Natural killer cell (primary cell): ENCODE measurements around the gene COL5A2. TPM values are rescaled to one million over a fixed set of nuclear protein-coding genes. Genes with fewer than 3 reads are reported as not detected.

Experiments used
- ATAC-seq, 3 donors: fragments of 150-1000 bp in 2 of 3; fragments of 200-7000 bp in 1 of 3; cut with Tn5 transposase; 1 replicate in 1 of 3; 2 replicates in 2 of 3; pipeline ENCODE4 v1.10.0; 2021; ENCODE audit warnings: mild to moderate bottlenecking in 2 of 3, moderate library complexity in 2 of 3
- DNase-seq, 2 donors: peaks; one replicate each; pipeline versions ENCODE4 v3.0.0 to v3.0.0-alpha.2; 2013 to 2021; ENCODE audit warnings: mixed read lengths in 1 of 2
- H3K27ac ChIP-seq: one replicate; pipeline ENCODE4 v1.5.1; 2013; ENCODE audit warnings: mild to moderate bottlenecking, low read length
- H3K27me3 ChIP-seq: one replicate; pipeline ENCODE4 v1.6.1; 2013; ENCODE audit warnings: low read length; ENCODE audit not compliant: control insufficient read depth, insufficient read depth
- H3K36me3 ChIP-seq: one replicate; pipeline ENCODE4 v1.6.1; 2013; ENCODE audit warnings: low read length; ENCODE audit not compliant: control insufficient read depth, insufficient read depth
- H3K4me1 ChIP-seq: one replicate; pipeline ENCODE4 v1.6.1; 2013; ENCODE audit warnings: low read length; ENCODE audit not compliant: control insufficient read depth, insufficient read depth
- H3K4me3 ChIP-seq: one replicate; pipeline ENCODE4 v1.5.1; 2013; ENCODE audit warnings: low read length
- H3K9me3 ChIP-seq: one replicate; pipeline ENCODE4 v1.6.1; 2013; ENCODE audit warnings: low read length; ENCODE audit not compliant: control insufficient read depth, insufficient read depth
- H3K27ac Mint-ChIP-seq, 2 donors: one replicate each; pipeline ENCODE4 v1.8.0; 2022; ENCODE audit warnings: mild to moderate bottlenecking in 2 of 2, mixed read lengths in 2 of 2, moderate library complexity in 1 of 2
- H3K27me3 Mint-ChIP-seq, 2 donors: one replicate each; pipeline ENCODE4 v1.8.0; 2022; ENCODE audit warnings: low read depth in 2 of 2, mixed read lengths in 2 of 2
- H3K36me3 Mint-ChIP-seq: one replicate; pipeline ENCODE4 v1.8.0; 2022; ENCODE audit warnings: mixed read lengths
- H3K4me1 Mint-ChIP-seq, 2 donors: one replicate each; pipeline ENCODE4 v1.8.0; 2022; ENCODE audit warnings: mixed read lengths in 2 of 2
- H3K4me3 Mint-ChIP-seq: one replicate; pipeline ENCODE4 v1.8.0; 2022; ENCODE audit warnings: mild to moderate bottlenecking, moderate library complexity, mixed read lengths
- H3K9me3 Mint-ChIP-seq, 2 donors: one replicate each; pipeline ENCODE4 v1.8.0; 2022; ENCODE audit warnings: mixed read lengths in 2 of 2
- WGBS: methylation state at CpG from one replicate; pipeline ENCODE4 v1.1.7; 2013; ENCODE audit warnings: missing lambda C conversion rate; ENCODE audit not compliant: insufficient coverage; 5-methylcytosine and 5-hydroxymethylcytosine counted together
- intact Hi-C: fragments of 100-400 bp; cut with micrococcal nuclease; formaldehyde crosslinking; loops from one replicate; pipeline ENCODE4 v1.14.2; 2022
- total RNA-seq, 4 donors: library from RNA; stranded (reverse); fragments of 120-200 nt in 1 of 4; gene quantifications; one replicate each; pipeline versions ENCODE4 v1.2.3 to v1.2.4, GENCODE V29; 2013 to 2022
- TF ChIP-seq, protein P1 (sequence below): fragments of 200-600 bp; IDR thresholded peaks from one replicate; pipeline ENCODE4 v1.8.0; 2022; ENCODE audit warnings: antibody characterized with exemption

COL5A2 gene
- total RNA-seq, 3 donors from 2014 or later (not counting 1 experiment from before 2014, with no cell fraction given), result 0.38 to 0.68 (median 0.63) TPM

DNA sequence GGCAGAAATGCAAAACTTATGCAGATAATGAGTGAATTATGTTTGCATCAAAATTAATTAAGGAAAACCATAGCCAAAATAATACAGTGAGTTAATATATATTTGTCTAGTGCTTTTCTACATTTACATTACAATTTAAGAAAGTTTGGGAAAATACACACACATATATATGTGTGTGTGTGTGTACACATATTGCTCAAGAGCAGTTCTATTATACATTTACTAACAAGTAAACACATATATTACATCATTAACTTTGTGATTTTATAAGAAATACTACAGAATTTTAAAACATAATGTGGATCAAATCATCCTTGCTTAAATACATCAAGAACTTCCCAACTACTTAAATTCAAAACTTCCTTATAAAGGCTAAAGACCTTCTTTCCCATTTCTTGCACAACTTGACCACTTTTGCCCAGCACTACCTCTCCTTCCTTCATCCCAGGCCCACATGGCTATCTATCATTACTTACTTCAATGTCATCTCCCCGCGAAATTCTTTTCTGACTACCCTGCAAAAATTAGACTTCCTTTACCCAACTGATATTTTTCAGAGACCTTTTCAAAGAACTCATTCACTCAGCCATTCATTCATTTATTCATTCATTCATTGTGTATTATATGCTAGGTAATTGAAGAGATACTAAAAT, 68.4 kb downstream of the COL5A2 start:
- ATAC-seq, result no peak
- intact Hi-C loops, result no loop called here
- H3K4me3 ChIP-seq, result no peak overlapping the region
- no peak for DNase-seq
- H3K4me3 Mint-ChIP-seq, result no peak overlapping the region
- no peaks in the 10 kb centered on the region for H3K9me3 Mint-ChIP-seq
- no peak overlapping the region for H3K27ac Mint-ChIP-seq
- H3K4me1 Mint-ChIP-seq, result no peaks in the 10 kb centered on the region
- no peaks in the 10 kb centered on the region for H3K9me3 ChIP-seq
- H3K4me1 ChIP-seq, result no peaks in the 10 kb centered on the region
- WGBS, result 92% methylated on average over 2 of the region's 2 CpGs
- H3K27me3 Mint-ChIP-seq, result no peaks in the 10 kb centered on the region
- TF ChIP-seq, protein P1, sequence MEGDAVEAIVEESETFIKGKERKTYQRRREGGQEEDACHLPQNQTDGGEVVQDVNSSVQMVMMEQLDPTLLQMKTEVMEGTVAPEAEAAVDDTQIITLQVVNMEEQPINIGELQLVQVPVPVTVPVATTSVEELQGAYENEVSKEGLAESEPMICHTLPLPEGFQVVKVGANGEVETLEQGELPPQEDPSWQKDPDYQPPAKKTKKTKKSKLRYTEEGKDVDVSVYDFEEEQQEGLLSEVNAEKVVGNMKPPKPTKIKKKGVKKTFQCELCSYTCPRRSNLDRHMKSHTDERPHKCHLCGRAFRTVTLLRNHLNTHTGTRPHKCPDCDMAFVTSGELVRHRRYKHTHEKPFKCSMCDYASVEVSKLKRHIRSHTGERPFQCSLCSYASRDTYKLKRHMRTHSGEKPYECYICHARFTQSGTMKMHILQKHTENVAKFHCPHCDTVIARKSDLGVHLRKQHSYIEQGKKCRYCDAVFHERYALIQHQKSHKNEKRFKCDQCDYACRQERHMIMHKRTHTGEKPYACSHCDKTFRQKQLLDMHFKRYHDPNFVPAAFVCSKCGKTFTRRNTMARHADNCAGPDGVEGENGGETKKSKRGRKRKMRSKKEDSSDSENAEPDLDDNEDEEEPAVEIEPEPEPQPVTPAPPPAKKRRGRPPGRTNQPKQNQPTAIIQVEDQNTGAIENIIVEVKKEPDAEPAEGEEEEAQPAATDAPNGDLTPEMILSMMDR, result no peak
- H3K27ac ChIP-seq, result no peak overlapping the region
- H3K27me3 ChIP-seq, result no peaks in the 10 kb centered on the region
- H3K36me3 ChIP-seq, result no peaks in the 10 kb centered on the region
- no peaks in the 10 kb centered on the region for H3K36me3 Mint-ChIP-seq

DNA sequence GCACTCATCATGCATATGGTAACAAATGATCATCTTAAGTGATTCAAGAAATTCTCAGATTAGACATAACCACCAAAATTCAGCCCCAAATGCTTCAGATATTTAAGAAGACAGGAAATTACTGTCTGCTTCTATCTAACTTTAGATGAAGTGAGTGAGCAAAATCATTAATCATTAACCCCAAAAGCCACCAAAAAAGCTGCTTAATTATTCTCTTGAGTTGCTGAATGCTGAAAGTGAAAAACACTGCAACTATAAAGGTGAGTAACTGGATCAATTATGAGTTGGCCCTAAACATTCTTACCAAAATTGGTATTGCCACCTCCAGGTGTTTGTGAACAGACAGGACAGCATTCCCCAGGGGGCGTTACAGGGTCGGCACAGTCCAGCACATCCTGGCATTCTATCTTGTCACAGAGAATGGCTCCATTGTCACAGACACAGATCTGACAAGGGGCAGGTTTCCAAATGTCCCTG, 69.6 kb downstream of the COL5A2 start:
- no peaks in the 10 kb centered on the region for H3K27me3 Mint-ChIP-seq
- TF ChIP-seq, protein P1, result no peak
- intact Hi-C loops, result no loop called here
- H3K9me3 ChIP-seq, result no peaks in the 10 kb centered on the region
- H3K27me3 ChIP-seq, result no peaks in the 10 kb centered on the region
- no peak overlapping the region for H3K4me3 Mint-ChIP-seq
- no peak overlapping the region for H3K27ac Mint-ChIP-seq
- H3K36me3 ChIP-seq, result no peaks in the 10 kb centered on the region
- no peaks in the 10 kb centered on the region for H3K36me3 Mint-ChIP-seq
- ATAC-seq (no peak), DNase-seq (no peak)
- no peaks in the 10 kb centered on the region for H3K4me1 ChIP-seq
- no peaks in the 10 kb centered on the region for H3K9me3 Mint-ChIP-seq
- no peak overlapping the region for H3K27ac ChIP-seq
- WGBS, result 81% methylated on average over 2 of the region's 2 CpGs
- H3K4me1 Mint-ChIP-seq, result no peaks in the 10 kb centered on the region
- no peak overlapping the region for H3K4me3 ChIP-seq

DNA sequence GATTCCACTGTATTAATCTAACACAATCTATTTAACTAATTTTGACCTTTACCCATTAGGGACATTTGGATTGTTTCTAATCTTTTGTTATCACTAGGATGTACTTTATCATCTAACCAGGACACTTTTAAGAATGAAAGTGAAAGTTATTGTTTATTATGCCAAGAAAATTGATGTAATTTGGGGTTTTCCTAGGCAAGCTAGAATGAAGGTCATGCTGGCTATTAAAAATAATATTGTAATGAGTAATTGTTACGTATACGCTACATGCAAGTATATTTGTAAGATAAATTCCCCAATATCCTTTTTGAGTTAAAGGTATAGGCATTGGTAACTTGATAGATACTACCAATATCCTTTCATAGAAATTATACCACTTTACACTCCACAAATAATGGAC, 74.6 kb downstream of the COL5A2 start:
- TF ChIP-seq, protein P1, result no peak
- Mint-ChIP-seq H3K4me1 (no peaks in the 10 kb centered on the region), H3K36me3 (no peaks in the 10 kb centered on the region), H3K27ac (no peak overlapping the region), H3K4me3 (no peak overlapping the region), H3K27me3 (no peaks in the 10 kb centered on the region), H3K9me3 (no peaks in the 10 kb centered on the region)
- no CpG with 5 or more reads among the region's 2 CpGs for WGBS
- Histone ChIP-seq H3K36me3 (no peaks in the 10 kb centered on the region), H3K4me1 (no peaks in the 10 kb centered on the region), H3K4me3 (no peak overlapping the region), H3K9me3 (no peaks in the 10 kb centered on the region), H3K27ac (no peak overlapping the region), H3K27me3 (no peaks in the 10 kb centered on the region)
- ATAC-seq, result no peak
- DNase-seq, result peak in 1 of 2 donors; percentile 7
- intact Hi-C loops, result no loop called here

DNA sequence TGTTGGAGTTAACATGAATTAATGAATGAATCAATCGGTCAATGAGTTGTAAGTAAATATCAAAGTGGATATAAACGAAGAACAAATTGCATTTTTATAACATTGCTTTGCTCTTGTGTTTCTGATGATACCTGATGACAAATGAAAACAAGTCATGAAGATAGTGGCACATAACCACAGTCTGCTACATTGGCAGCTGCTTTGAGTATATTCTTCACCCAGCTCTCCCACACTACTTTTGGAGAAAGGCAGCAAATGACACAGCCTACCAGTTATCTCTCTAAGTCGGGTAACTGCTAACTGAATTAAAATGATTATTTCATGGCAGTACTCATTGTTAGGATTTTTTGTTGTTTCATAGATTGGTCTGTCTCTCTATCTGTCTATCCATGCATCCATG, 76.8 kb downstream of the COL5A2 start:
- Mint-ChIP-seq H3K27ac (no peak overlapping the region), H3K36me3 (no peaks in the 10 kb centered on the region), H3K4me1 (no peaks in the 10 kb centered on the region), H3K27me3 (no peaks in the 10 kb centered on the region), H3K9me3 (no peaks in the 10 kb centered on the region), H3K4me3 (no peak overlapping the region)
- Histone ChIP-seq H3K27ac (no peak overlapping the region), H3K27me3 (no peaks in the 10 kb centered on the region), H3K36me3 (no peaks in the 10 kb centered on the region), H3K4me3 (no peak overlapping the region), H3K9me3 (no peaks in the 10 kb centered on the region), H3K4me1 (no peaks in the 10 kb centered on the region)
- no peak for ATAC-seq
- TF ChIP-seq, protein P1, result no peak
- WGBS, result 92% methylated on average over 2 of the region's 3 CpGs
- DNase-seq, result no peak
- intact Hi-C loops, result no loop called here
